Panc1 (cell line): ENCODE results near the gene CYGB. TPM values are rescaled to one million over a fixed set of nuclear protein-coding genes. Genes with fewer than 3 reads are reported as not detected.

ENCODE experiments used
- ATAC-seq: fragments of 200-7000 bp; cut with Tn5 transposase; 2 replicates; pipeline ENCODE4 v1.9.1; 2020; ENCODE audit warnings: mild to moderate bottlenecking, moderate library complexity
- BruUV-seq: library from RNA; stranded (reverse); fragments of 400-500 nt; replicated peaks from 2 replicates; lab custom pipeline; 2021; lab: Mats Ljungman, UMichigan
- CTCF ChIA-PET: fragments of 300-600 bp; sonication (Branson Sonifier 250); formaldehyde crosslinking; loops from one replicate; lab custom pipeline; 2022; ENCODE audit warnings: antibody characterized with exemption; lab: Charles Lee
- POLR2A ChIA-PET: fragments of 300-600 bp; sonication (Branson Sonifier 250); formaldehyde crosslinking; loops from one replicate; lab custom pipeline; 2022; ENCODE audit warnings: antibody characterized with exemption; lab: Charles Lee
- DNase-seq: peaks from one replicate; pipeline ENCODE4 v3.0.0-alpha.2; 2010; ENCODE audit warnings: low read depth, low spot score
- H3K27ac ChIP-seq: 2 replicates; pipeline ENCODE4 v1.5.1; 2011; ENCODE audit warnings: mild to moderate bottlenecking, low read length, inconsistent platforms
- H3K27me3 ChIP-seq: fragments of 200-500 bp; sonication (Bioruptor generic); 2 replicates; pipeline ENCODE4 v1.6.0; 2014; ENCODE audit warnings: low read length, inconsistent platforms; ENCODE audit not compliant: control insufficient read depth, insufficient read depth
- H3K36me3 ChIP-seq: fragments of 200-500 bp; sonication (Bioruptor generic); 2 replicates; pipeline ENCODE4 v1.5.1; 2014; ENCODE audit warnings: inconsistent platforms, mild to moderate bottlenecking, low read length, moderate library complexity; ENCODE audit not compliant: control insufficient read depth, insufficient read depth
- H3K4me1 ChIP-seq: 2 replicates; pipeline ENCODE4 v1.5.1; 2011; ENCODE audit warnings: inconsistent platforms, mild to moderate bottlenecking, low read length, moderate library complexity; ENCODE audit not compliant: control insufficient read depth, insufficient read depth
- H3K4me3 ChIP-seq, 2 experiments: 2 replicates each; pipeline ENCODE4 v1.5.1; 2011 to 2012; ENCODE audit warnings: low read depth in 2 of 2, low read length in 2 of 2, mild to moderate bottlenecking in 2 of 2, inconsistent platforms in 1 of 2, moderate library complexity in 1 of 2
- H3K9me3 ChIP-seq: fragments of 200-500 bp; sonication (Bioruptor generic); 2 replicates; pipeline ENCODE4 v1.5.1; 2014; ENCODE audit warnings: low read depth, mild to moderate bottlenecking, inconsistent platforms, low read length, moderate library complexity; ENCODE audit not compliant: control insufficient read depth, insufficient read depth
- REST ChIP-seq, 2 experiments: IDR thresholded peaks; 2 replicates each; pipeline ENCODE4 v1.6.1; 2011 to 2012; ENCODE audit warnings: low read depth in 2 of 2, control low read depth in 1 of 2, low read length in 1 of 2, mild to moderate bottlenecking in 1 of 2, moderate library complexity in 1 of 2; ENCODE audit not compliant: insufficient read depth in 1 of 2
- SIN3A ChIP-seq: IDR thresholded peaks from 2 replicates; pipeline ENCODE4 v1.6.1; 2012; ENCODE audit warnings: low read depth, mild to moderate bottlenecking, low read length, moderate library complexity, borderline replicate concordance; ENCODE audit not compliant: insufficient read depth
- TCF7L2 ChIP-seq: IDR thresholded peaks from 2 replicates; pipeline ENCODE4 v1.6.1; 2011; ENCODE audit warnings: mild to moderate bottlenecking, low read depth, low read length, inconsistent platforms
- in situ Hi-C: cut with HindIII; loops from 2 replicates; pipeline ENCODE4 v1.10.0; 2016; ENCODE audit warnings: low sequenced_read_pairs, low pct_unique_long_range_greater_than_20kb
- intact Hi-C: fragments of 100-400 bp; cut with micrococcal nuclease; formaldehyde crosslinking; loops from one replicate; pipeline ENCODE4 v1.10.0; 2022; ENCODE audit not compliant: unreplicated experiment
- total RNA-seq: library from RNA; stranded (reverse); gene quantifications from one replicate; pipeline ENCODE4 v1.2.1, GENCODE V29; 2021; ENCODE audit not compliant: unreplicated experiment
- TF ChIP-seq, protein P1 (sequence below): fragments of 450-650 bp; IDR thresholded peaks from 2 replicates; pipeline ENCODE4 v1.5.1; 2017; ENCODE audit warnings: mild to moderate bottlenecking

Gene CYGB
- total RNA-seq, 1 experiment from 2014 or later = 6.0 TPM

DNA sequence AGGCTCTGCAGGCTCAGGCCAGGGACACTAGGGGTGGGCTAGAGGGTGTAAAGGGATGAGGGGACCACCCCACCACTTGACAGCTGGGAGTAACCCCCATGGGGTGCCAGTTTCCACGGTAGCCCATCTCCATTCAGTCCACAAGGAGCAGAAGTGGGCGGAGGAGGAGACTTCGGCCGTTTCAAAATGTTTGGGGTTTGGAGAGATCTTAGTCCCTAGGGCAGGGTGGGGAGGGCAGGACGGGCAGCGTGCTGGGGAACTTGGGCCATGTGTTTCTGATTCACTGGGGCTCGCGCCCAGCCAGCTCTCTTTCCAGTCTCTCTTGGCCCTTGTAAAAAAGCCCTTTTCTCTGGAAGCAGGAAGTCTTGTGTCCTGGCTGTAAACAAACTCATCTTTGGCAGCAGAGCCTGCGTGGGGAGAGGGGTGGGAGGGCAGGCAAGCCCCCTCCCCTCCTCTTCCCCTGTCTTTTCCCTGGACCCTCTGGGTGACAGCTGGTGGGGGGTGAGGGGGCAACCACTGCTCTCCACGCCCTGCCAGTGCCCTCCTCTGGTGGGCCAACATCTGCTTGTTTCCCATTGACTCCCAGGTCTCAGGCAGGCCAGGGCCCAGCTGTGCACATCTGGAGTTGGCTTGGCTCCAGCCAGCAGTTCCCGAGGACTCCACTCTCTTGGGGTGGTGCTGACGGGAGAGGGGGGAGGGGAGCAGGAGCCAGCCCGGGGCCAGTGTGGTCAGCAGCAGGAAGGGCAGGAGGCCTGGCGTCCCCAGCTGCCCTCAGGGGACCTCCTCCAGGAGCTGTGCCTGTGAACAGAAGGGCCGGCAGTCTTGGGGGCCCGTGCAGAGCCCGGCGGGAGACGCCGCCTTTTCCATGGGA, 8.1 kb downstream of the CYGB start:
- H3K4me3 ChIP-seq = no peak overlapping the region
- no peaks in the 10 kb centered on the region for H3K27me3 ChIP-seq
- DNase-seq (no peak), ATAC-seq (peak; percentile 28)
- in situ Hi-C loops (no loop called here), intact Hi-C loops (no loop called here)
- TF ChIP-seq SIN3A (no peak), TCF7L2 (no peak)
- TF ChIP-seq, protein P1, sequence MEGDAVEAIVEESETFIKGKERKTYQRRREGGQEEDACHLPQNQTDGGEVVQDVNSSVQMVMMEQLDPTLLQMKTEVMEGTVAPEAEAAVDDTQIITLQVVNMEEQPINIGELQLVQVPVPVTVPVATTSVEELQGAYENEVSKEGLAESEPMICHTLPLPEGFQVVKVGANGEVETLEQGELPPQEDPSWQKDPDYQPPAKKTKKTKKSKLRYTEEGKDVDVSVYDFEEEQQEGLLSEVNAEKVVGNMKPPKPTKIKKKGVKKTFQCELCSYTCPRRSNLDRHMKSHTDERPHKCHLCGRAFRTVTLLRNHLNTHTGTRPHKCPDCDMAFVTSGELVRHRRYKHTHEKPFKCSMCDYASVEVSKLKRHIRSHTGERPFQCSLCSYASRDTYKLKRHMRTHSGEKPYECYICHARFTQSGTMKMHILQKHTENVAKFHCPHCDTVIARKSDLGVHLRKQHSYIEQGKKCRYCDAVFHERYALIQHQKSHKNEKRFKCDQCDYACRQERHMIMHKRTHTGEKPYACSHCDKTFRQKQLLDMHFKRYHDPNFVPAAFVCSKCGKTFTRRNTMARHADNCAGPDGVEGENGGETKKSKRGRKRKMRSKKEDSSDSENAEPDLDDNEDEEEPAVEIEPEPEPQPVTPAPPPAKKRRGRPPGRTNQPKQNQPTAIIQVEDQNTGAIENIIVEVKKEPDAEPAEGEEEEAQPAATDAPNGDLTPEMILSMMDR = no peak
- ChIA-PET POLR2A (no interaction called here), CTCF (interaction anchor here (0.5 to 2.4 kb wide), 5 partner anchors 11 to 180 kb away, joined by 5 to 11 read pairs (median 6); partner anchors contain the start of gene PRCD)
- BruUV-seq = no TSS peak
- H3K9me3 ChIP-seq = no peaks in the 10 kb centered on the region
- H3K36me3 ChIP-seq = no peaks in the 10 kb centered on the region
- peak overlapping the region; percentile 67 for H3K27ac ChIP-seq
- peaks cover 40% of the 10 kb centered on the region for H3K4me1 ChIP-seq

DNA sequence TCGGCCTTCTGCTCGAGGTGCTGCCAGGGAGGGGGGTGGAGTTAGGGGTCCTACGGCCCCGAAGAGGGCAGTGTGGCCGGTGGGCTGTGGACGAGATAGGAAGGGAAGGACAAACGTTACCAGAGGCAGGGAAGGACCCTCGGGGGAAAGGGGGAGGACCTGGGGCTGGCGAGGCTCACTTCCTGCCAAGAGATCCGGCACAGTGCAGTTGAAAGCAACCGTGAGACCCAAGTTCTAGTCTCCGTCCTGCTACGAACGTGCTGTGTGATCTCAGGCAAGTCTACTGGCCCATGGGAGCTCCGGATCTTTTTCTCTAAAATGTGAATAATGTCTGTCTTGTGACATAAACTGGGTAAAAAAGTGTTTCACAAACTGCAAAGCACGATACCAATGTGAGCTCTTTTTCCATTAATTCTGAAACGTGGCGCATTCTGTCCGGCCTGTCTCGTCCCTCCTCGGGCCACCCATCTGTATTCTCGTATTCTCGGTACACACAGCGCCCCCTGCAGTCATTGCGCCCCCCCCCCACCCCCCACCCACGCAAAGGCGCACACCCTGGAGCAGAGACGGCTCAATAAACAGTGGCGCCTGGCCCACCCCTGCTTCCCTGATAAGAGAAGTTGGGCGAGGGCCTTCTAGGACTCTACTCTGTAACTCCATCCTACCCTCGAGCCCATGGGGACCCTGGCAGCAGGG, 8.8 kb downstream of the CYGB start:
- TF ChIP-seq REST (IDR thresholded peaks at IDR 0.05; ENCODE audit: insufficient read depth in 1 of 2, low read depth in 2 of 2, low read length in 1 of 2) (no peak), SIN3A (no peak)
- TF ChIP-seq, protein P1 = no peak
- POLR2A ChIA-PET = interaction anchor here (0.8 kb wide), 1 partner anchor 14 kb away, joined by 4 read pairs; no protein-coding TSS in a partner anchor
- peaks cover 41% of the 10 kb centered on the region for H3K4me1 ChIP-seq
- CTCF ChIA-PET = interaction anchor here (0.5 to 2.4 kb wide), 9 partner anchors 12 to 201 kb away, joined by 3 to 11 read pairs (median 5); partner anchors contain the start of gene PRCD
- in situ Hi-C loops = no loop called here
- no peaks in the 10 kb centered on the region for H3K9me3 ChIP-seq
- ATAC-seq (no peak), DNase-seq (no peak)
- BruUV-seq = no TSS peak
- intact Hi-C loops = no loop called here
- H3K36me3 ChIP-seq = no peaks in the 10 kb centered on the region
- no peaks in the 10 kb centered on the region for H3K27me3 ChIP-seq
- no peak overlapping the region for H3K4me3 ChIP-seq
- peak overlapping the region; percentile 67 for H3K27ac ChIP-seq
